LHCN-M2 (cell line): Measurements from ENCODE around the gene PKD1L1. TPM values are rescaled to one million over a fixed set of nuclear protein-coding genes. Genes with fewer than 3 reads are reported as not detected.
A peak's percentile ranks its signal among the peaks of the same experiment; 100 is the strongest.

Experiments used
- DNase-seq: peaks from one replicate; pipeline ENCODE4 v3.0.0-alpha.2; 2012; ENCODE audit warnings: low read depth
- total RNA-seq: library from RNA; depleted of rRNA; stranded (reverse); fragments of >200 nt; gene quantifications from 2 replicates; pipeline ENCODE4 v1.2.3, GENCODE V29; 2014

PKD1L1 gene
- total RNA-seq, 1 experiment from 2014 or later: 0.06 TPM

DNA sequence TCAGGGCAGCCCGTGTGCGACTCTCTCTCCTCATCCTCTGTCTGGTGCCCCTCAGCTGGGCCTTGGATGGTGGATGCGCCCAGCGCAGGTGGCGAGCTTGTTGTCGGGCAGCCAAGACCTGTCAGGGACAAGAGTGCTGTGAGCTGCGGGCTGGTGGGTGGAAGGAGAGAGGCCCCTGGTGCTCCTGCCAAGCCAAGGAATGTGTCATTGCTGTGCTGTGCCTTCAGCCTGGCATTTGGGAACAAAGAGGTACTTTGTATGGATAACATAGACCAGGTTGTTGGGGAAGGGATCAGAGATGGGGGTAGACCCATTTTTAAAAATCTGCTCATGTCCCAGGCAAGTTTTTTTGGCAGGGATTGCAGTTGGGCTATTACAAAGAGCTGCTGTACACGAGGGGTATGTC is 120.9 kb downstream of the PKD1L1 start:
- DNase-seq: no peak

DNA sequence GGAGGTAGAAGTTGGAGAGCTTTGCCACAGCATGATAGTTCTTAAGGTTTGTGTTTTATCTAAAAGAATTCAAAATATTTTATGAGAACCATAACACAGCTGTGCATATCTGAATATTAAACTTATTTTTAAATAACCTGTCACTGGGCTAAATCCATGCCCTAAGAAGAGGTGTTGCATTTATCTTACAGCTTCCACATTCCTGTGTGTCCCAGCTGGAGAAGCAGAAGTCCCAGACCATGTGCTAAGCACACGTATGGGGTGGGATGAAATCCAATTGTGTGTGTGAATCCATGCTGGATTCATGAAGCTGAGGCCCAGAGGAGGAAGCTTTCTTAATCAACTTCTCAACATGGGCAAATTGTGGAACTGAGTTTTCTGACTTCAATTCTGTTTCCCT is 121.5 kb downstream of the PKD1L1 start:
- DNase-seq: no peak

DNA sequence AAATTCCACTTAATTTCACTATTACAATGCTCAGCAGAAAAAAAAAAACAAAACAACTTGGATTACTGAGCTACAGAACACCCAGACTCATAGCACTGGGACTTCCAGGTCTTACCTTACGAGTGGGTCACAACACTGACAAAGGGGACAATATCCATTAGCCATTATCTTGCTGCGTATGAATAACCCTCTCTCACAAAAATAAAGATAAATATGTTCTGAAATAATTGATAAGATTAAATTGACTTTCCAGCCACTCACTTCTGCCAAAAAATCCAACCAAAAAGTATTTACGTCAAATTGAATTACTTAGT is 128.7 kb downstream of the PKD1L1 start:
- no peak for DNase-seq

DNA sequence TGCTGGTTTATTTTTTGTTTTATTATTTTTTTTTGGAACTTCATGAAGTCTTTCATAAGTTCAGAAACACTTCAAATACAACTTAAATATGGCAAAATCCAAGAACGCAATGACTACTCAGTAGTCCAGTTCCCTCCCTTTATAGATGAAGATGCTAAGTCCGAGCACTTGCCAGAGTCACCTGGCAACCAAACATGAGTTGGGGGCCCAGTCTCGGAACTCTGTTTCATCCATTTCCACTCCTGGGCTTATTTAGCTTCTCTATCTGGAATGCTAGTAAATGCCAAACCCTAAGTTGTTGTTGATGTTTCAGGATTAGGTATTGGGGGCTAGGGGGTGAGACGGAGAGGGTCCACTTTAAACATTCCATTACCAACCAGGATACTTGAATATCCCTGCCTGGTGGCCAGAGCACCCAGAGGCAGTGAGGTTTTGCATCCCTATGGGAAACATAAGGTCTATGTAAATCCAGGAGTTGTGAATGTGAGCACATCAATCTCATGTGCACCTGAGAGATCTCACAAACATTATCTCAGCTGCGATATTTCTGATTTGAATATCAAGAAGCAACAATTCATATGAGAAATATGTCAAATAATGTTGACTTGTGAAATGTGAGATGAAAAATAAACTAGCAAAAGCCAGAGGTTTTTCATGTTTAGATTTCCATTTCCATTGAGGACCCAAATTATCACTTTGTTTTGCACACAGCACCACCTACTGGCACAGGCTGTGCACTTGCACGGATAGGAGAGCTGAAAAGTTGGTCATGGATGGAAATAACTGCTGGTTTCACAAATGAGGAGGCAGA is 129.3 kb downstream of the PKD1L1 start:
- DNase-seq: peak; percentile 84

DNA sequence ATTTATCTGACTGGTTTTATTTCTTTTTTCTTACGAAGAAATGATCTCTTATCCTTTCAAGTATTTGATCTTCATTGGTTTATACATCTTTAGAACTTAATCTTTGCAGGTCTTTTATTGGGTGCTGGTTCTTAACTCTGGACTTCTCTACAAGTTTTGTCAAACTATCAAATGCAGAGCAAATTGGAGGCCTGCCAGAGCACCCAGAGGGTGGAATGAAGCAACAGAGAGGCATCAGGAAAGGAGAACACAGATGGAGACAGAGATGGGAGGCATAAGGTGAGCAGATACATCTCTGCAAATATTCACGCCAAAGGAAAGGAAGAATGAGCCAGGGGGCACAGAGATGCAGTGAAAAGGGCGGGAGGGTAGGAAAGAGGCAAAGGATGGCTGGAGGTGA is 130.3 kb downstream of the PKD1L1 start:
- DNase-seq: no peak

DNA sequence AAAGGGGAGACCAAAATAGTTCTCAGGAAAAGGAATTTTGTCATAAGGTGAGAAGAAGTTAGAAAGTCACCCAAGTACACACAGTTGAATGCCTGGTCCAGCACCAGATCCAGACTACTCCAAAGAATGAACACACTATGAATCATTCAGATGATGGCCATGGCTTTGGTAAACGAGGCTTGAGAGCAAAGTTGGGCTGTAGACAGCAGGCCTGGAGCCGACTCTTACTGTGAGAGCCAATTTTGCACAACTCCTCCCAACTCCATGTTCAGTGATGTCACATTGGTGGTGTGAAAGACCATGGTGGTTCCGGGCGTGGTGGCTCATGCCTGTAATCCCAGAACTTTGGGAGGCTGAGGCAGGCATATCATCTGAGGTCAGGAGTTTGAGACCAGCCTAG is 131.6 kb downstream of the PKD1L1 start:
- peak; percentile 61 for DNase-seq

DNA sequence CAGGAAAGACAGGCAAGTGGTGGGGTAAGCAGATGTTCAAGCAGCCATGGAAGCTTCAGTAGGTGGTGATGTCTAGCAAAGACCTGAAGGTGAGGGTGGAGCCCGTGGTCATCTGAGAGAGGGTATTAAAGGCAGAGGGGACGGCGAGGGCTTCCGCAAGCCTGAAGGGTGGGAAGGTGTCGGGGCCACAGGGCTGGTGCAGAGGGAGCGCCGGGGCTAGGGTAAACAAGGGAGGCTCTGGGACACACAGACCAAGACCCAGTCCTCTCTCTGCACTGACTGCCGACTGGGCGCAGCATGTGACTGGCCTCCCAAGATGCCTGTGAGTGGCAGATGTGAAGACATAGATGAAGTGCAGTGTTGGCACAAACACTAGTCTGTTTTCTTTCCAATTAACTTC is 132.4 kb downstream of the PKD1L1 start:
- DNase-seq: no peak

DNA sequence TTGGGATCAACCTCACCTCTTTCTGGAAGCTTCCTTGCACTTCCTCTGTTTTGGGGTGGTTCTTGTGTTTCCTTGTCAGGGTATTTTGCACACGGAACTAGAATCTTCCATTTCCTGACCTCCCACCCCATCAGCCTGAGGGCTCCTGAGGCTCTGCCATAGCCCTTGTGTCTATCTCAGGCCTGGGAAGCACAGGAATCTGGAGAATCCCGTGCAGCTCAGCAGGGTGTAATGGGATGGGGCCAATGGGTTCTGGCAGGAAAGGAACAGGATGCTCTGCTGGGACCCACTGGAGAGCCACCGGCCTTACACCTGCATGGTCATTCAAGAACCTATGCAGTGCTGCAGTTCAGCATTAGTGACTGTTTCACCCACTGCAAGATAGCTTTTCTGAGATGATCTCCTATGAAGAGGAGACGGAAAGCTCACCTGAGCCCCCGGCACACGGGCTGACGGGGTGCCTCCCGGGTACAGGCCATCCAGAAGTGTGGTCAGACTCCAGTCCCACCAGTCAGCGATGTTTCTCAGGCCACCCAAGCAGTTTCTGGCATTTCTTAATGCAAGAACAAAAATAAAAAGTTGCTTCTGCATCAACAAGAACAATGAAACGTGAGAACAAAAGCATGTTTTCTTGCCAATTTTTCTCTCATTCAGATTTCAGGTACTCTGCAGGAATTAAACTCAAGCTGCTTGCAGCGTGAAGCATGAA is 133.2 kb downstream of the PKD1L1 start:
- no peak for DNase-seq

DNA sequence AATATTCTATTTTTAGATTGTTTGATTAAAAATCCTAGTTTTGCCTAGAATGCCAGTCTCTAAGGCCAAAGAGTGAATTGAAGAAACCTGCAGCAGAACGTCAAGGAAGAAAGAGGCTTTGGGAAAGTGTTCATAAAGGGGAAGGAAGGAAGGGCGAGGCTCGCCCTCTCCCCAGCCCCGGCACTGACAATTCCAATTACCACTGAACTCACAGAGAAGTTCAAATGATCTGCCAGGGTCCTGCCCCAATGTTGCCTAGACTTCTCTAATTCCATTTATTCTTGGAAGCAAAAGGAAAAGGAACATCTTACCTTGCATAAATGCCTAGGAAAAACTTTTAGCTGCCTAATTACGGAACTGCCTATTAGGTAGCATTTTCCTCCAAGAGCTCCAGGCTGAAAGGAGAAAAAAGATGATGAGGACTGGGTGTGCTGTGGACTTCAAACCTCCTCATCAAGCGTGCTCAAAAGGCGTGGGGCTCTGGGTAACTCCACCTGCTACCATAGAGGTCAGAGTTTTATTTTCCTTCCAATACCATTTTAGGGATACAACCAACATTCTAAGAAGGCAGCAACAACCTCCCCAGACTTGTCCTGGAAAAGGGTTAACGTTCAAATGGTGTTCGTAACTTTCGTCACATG is 134.5 kb downstream of the PKD1L1 start:
- DNase-seq: no peak

DNA sequence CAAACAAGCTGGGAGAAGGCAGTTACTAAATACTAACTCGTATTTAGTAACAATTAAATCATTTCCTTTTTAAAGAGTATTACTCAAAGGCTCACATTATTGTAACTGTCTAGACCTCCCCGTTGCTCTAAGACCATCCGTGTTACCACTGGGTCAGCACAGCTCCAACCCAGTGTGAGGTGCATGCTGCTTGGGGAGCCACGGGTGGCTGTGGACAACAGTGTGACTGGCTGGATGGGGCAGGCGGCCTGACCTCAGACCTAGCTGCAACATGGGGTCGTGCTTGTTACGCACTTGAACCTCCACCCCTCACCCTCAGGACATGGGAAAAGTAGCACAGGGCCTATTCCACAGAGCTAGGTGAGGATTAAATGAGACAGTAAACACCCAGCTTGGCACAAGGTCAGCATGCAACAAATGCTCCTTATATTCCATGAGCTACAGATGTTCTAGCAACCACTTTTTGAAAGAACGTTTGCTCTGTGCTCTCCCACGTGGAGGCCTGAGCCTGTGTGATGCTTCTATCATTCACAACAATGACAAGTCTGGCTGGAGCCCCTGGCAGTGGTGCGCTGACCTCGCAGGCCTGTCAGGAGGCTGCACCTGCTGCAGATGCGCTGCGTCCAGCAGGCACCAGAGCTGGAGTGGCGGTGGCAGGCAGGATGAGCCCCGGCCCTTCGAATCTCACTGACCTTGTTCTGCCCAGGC is 135.7 kb downstream of the PKD1L1 start:
- DNase-seq: no peak

DNA sequence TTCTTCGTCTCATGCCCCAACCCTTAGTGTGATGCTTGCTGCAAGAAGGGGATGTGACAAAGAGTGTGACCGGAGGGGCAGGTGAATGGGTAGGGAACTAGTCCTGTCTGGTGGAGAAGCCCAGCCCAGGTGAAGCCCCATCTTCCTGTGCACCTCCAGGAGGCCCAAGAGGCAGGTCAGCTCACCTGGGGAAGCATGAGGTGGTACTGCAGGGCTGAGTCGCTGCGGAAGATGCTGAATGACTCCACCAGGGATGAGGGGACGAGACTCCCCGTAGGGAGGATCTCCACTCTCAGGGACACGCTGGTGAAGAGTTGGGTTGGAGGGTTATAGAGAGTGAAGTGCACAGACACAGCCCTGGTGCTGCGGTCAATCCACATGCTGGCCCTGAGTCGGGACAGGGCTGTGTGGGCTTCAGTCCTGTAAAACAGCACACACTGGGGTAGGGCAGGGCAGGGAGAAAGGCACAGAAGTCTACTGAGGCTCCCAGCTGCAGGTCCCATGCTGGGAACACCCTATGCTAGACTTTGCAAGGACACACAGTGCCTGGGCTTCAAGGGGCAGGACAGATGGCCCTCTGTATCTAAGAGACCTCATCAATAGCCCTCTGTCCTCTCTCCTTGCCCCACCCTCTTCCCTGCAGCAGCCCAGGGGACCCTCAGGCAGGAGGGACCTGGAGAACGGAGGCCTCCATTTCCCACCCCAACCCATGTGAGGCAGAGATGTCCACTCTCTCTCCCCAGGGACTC is 136.5 kb downstream of the PKD1L1 start:
- no peak for DNase-seq

DNA sequence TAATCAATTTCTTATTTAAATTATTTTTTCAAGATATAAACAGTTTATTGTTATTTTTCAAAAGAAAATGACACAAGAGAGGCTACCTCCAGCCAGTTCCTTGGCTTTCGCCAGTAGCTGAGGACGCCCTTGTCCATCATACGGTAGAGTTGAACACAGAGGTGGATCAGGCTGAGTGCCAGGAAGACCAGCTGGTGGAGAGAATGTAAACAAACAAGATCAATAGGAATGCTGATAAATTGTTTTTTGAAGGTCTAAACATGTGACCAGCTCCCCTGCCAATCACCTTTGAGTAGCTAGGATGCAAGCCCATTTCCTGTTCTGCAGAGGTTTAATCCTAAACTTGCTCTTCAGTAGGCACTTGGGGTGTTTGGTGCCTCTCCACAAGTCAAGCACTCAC is 138.9 kb downstream of the PKD1L1 start:
- no peak for DNase-seq

DNA sequence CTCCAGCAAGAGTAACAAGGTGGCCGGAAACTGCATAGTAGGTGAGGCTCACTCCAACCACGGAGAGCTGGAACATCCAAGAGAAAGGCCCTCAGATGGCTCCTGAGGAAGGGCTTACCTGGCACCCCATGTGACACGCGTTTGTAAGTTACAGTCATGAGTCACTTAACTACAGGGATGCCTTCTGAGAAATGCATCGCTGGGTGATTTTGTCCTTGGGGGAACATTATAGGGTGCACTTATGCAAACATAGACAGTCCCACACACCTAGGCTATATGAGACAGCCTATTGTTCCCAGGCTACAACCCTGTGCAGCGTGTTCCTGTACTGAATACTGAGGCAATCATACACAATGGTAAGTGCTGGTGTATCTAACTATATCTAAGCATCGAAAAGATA is 139.9 kb downstream of the PKD1L1 start:
- DNase-seq: no peak

DNA sequence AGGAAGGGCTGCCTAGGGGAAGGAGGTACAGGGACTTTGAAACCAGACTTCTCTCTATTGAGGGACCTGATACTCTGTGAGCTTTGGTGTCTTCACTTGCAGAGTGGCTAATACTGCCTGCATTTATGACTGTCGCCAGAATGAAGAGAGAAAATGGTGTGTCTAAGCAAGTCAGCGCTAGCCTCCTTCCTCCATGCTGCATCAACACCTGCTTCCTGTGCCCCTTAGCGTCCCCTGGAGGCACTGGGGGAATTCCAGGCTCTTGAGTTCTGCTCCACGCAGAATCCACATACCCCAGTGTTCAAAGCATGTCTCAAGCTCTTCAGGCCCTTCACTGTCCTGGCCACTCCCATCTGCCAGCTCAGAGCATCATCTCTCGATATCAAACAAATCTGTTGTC is 140.5 kb downstream of the PKD1L1 start:
- DNase-seq: no peak

DNA sequence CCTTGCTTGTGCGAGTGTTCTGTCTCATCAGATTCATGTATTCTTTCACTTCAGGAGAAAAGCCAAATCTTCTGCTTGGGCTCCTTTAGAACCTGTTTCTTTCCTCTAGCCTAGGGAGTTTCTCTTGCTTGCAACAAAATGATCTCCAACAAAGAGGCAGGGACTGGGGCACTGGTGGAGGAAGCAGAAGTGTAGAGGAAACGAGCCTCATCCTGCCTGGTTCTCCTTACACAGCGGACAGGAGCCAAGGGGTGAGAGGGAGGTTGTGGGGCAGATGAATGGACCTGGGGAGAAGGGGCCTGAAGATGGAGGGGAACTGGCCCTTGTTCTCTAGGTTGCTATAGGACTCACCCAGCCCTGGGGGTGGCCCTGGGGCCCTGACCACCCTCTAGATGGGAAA is 141.1 kb downstream of the PKD1L1 start:
- no peak for DNase-seq

DNA sequence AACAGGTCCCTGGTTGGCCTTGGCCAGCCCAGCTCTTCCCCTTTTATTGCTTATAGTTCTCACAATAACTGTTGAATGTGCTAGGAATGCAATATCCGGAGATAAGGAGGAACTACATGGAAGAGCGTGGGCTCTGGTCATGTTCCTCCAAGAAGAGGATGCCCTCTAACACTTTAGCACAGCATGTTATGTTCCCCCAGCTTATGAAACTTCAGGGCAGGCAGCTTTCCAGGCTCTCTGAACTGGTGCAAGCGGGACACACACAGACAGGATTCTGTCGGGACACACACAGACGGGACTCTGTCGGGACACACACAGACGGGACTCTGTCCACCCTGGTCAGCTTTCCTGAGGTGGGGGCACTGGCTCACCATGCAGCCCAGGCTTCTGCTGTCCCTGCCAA is 141.6 kb downstream of the PKD1L1 start:
- no peak for DNase-seq

DNA sequence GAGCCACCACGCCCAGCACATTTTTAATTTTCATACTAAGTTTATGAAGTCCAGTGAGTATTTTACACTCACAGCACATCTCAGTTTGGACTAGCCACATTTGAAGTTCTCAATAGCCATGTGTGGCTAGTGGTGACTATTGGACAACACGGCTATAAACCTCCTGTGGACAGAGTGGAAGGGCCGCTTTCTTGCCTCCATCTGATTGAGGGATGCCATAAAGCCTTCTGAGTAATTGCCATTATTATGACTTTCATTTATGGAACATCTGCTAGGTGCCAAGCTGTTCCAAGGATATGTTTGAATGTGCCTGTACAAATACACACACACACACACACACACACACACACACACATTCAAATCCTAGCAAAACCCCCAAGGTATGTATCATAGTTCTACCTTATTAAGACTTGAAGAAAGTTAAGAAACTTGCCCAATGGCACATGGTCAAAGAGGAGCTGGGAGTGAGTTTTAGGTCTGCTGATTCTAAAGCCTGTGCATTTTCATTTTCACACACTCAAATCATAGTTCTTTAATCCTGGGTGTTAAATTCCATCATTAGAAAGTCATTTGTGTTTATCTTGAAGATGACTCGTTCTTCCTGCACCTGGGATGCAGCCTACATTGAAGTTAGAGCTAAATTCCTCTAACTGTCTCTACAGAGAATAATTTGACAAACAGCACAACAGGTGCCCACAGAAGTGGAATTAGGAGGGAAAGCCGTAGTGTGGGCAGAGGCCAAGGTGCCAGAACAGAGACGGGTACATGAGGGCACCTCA is 143.3 kb downstream of the PKD1L1 start:
- DNase-seq: peak; percentile 87

DNA sequence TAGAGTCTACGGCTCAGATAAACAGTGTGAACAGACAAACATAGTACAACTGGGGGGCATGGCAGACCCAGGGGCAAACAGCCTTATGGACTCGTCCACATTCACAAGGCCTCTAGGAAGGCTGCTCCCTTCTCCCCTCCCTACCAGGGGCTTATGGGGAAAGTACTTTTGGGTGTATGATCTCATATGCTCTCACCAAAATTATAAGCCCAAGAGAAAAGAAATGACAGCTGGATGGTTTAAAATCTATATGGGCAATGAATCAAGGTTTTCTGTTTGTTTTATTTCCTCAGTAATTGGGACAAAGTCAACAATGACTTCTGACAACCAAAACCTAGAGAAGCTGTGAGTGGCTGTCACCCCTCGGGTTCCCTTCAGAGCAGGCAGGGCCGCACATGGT is 144.4 kb downstream of the PKD1L1 start:
- peak; percentile 84 for DNase-seq

DNA sequence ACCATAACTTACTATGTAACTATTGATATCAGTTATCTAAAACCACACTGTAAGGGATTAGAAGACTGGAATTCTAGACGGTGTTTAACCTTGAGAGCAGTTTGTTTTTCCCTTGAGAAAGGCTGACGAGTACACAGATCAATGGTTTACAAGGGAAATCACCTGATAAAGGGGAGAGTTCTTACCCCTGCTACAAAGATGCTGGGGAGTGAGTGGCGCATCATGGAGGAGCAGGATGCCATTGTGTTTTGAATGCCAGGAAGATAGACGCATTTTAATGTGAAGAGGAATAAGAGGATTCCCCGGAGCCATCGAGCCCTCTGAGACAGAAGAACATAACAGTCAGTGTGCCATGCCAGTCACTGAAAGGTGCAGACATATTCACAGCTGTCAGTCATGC is 145.2 kb downstream of the PKD1L1 start:
- no peak for DNase-seq

DNA sequence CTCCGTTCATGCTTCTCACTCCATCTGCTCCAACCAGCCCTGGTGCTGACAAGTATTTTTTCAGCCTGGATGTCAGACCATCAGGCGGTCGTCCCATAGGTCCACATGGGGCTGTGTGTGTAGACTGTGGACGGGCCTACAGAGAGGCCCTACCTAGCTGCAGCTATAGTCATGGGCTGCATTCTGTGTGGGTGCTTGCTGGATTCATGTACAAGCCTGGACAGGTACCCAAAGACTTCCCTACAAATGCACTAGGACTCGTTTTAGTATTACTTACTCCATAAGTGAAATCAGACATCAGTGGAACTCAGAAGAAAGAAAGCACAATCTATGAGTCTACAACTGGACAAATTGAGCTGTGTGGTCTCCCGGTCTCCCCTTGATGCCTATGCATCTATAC is 146.8 kb downstream of the PKD1L1 start:
- no peak for DNase-seq

DNA sequence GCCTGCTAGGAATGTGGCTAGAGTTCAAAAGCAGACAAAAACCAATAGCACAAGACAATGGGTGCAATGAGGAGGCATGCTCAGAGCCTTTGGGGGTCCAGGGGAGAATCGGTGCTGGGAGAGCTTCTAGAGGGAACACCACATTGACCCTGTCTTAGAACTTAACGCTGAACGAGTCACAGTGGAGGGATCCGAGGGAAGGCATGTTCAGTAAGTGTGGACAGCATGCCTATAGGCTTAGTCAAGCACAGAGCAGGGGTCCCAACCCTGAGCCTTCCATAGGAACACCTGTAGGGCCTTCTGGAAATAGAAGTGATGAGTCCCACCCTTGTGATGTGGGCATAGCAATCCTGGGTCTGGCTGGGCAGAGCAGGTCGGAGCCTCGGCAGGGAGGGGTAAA is 148.7 kb downstream of the PKD1L1 start:
- no peak for DNase-seq
